H1 (cell line): ENCODE measurements around the gene SMAGP. TPM values are rescaled to one million over a fixed set of nuclear protein-coding genes. Genes with fewer than 3 reads are reported as not detected.
A peak's percentile ranks its signal among the peaks of the same experiment; 100 is the strongest.

Experiments used
- CTCF ChIA-PET: fragments of 300-600 bp; sonication (Branson Sonifier 250); formaldehyde crosslinking; loops from one replicate; lab custom pipeline; 2021; ENCODE audit not compliant: partially characterized antibody; lab: Charles Lee
- POLR2A ChIA-PET: fragments of 300-600 bp; sonication (Branson Sonifier 250); formaldehyde crosslinking; loops from one replicate; lab custom pipeline; 2021; ENCODE audit warnings: inconsistent platforms; ENCODE audit not compliant: partially characterized antibody; lab: Charles Lee
- DNase-seq, 2 experiments: peaks; one replicate each; pipeline versions ENCODE4 v3.0.0 to v3.0.0-alpha.2; 2010 to 2022; ENCODE audit warnings: low spot score in 2 of 2, low read depth in 1 of 2, mixed read lengths in 1 of 2
- FAIRE-seq: peaks from 2 replicates; lab custom pipeline; 2011; peaks lifted over from hg19 to GRCh38; lab: Jason Lieb, UNC
- H2AFZ ChIP-seq: 2 replicates; pipeline ENCODE4 v1.8.1; 2012; ENCODE audit warnings: low read length, inconsistent platforms
- H2AK5ac ChIP-seq: 2 replicates; pipeline ENCODE4 v1.6.1; 2013; ENCODE audit warnings: low read depth, low read length
- H2BK120ac ChIP-seq: replicated peaks from 2 replicates; pipeline ENCODE3; 2013; ENCODE audit warnings: low read depth, low read length, inconsistent platforms
- H2BK12ac ChIP-seq: 2 replicates; pipeline ENCODE4 v1.6.1; 2013; ENCODE audit warnings: low read depth, low read length
- H2BK15ac ChIP-seq: 2 replicates; pipeline ENCODE4 v1.6.1; 2013; ENCODE audit warnings: low read length
- H2BK20ac ChIP-seq: 2 replicates; pipeline ENCODE4 v1.6.1; 2013; ENCODE audit warnings: low read length
- H2BK5ac ChIP-seq: 2 replicates; pipeline ENCODE4 v1.6.1; 2013; ENCODE audit warnings: low read depth, low read length
- H3K14ac ChIP-seq: 2 replicates; pipeline ENCODE4 v1.6.1; 2013; ENCODE audit warnings: inconsistent platforms; ENCODE audit not compliant: insufficient read length
- H3K18ac ChIP-seq: 2 replicates; pipeline ENCODE4 v1.6.1; 2013; ENCODE audit warnings: low read length; ENCODE audit errors: extremely low read depth
- H3K23ac ChIP-seq: 2 replicates; pipeline ENCODE4 v1.6.1; 2013; ENCODE audit warnings: inconsistent platforms; ENCODE audit not compliant: insufficient read length
- H3K23me2 ChIP-seq: 2 replicates; pipeline ENCODE4 v1.6.1; 2013; ENCODE audit warnings: low read depth, low read length
- H3K27ac ChIP-seq: 2 replicates; pipeline ENCODE4 v1.6.1; 2011; ENCODE audit warnings: low read depth, low read length, inconsistent platforms
- H3K27me3 ChIP-seq, 4 experiments: replicated peaks in 1 of 4; 1 replicate in 1 of 4; 2 replicates in 3 of 4; pipeline versions ENCODE4 v1.6.1 to v1.8.1; 2011 to 2013; ENCODE audit warnings: low read length in 3 of 4, mild to moderate bottlenecking in 3 of 4, inconsistent platforms in 2 of 4, mixed read lengths in 2 of 4, moderate library complexity in 1 of 4; ENCODE audit not compliant: control insufficient read depth in 3 of 4, insufficient read depth in 3 of 4; ENCODE audit errors: extremely low read depth in 1 of 4
- H3K36me3 ChIP-seq, 4 experiments: 2 replicates each; pipeline versions ENCODE4 v1.6.1 to v1.8.1; 2011 to 2013; ENCODE audit warnings: mild to moderate bottlenecking in 4 of 4, low read length in 3 of 4, moderate library complexity in 2 of 4, control low read depth in 1 of 4, inconsistent platforms in 1 of 4; ENCODE audit not compliant: insufficient read depth in 4 of 4, control insufficient read depth in 2 of 4
- H3K4ac ChIP-seq: replicated peaks from 2 replicates; pipeline ENCODE3; 2013; ENCODE audit warnings: low read length, low read depth, mixed read lengths, inconsistent platforms; ENCODE audit not compliant: insufficient read length
- H3K4me1 ChIP-seq, 4 experiments: replicated peaks in 1 of 4; 1 replicate in 1 of 4; 2 replicates in 3 of 4; pipeline versions ENCODE4 v1.6.1 to v1.8.1; 2011 to 2013; ENCODE audit warnings: low read length in 3 of 4, inconsistent platforms in 2 of 4, mixed read lengths in 1 of 4; ENCODE audit not compliant: insufficient read depth in 4 of 4, control insufficient read depth in 3 of 4
- H3K4me2 ChIP-seq, 2 experiments: 2 replicates each; pipeline versions ENCODE4 v1.6.1 to v1.8.1; 2011 to 2013; ENCODE audit warnings: low read depth in 2 of 2, low read length in 2 of 2, control low read depth in 1 of 2, inconsistent platforms in 1 of 2, mild to moderate bottlenecking in 1 of 2; ENCODE audit not compliant: insufficient read depth in 1 of 2
- H3K4me3 ChIP-seq, 4 experiments: fragments of 200-600, 300-600 bp in 1 of 4; sonication (generic), shearing (Covaris generic), sonication (Bioruptor Twin) in 1 of 4; 2 replicates each; pipeline versions ENCODE4 v1.5.1 to v1.8.1; 2011 to 2016; ENCODE audit warnings: low read length in 4 of 4, low read depth in 3 of 4, control low read depth in 2 of 4, inconsistent platforms in 2 of 4, mild to moderate bottlenecking in 2 of 4, mixed read lengths in 1 of 4, moderate library complexity in 1 of 4; ENCODE audit not compliant: insufficient read depth in 2 of 4; ENCODE audit errors: extremely low read depth in 1 of 4
- H3K56ac ChIP-seq: replicated peaks from 2 replicates; pipeline ENCODE3; 2013; ENCODE audit warnings: low read depth, mild to moderate bottlenecking, mixed read lengths, low read length, inconsistent platforms; ENCODE audit not compliant: insufficient read length
- H3K79me1 ChIP-seq: 2 replicates; pipeline ENCODE4 v1.6.1; 2013; ENCODE audit warnings: low read depth, low read length, control low read depth
- H3K79me2 ChIP-seq, 2 experiments: 2 replicates each; pipeline versions ENCODE4 v1.6.1 to v1.8.1; 2012 to 2013; ENCODE audit warnings: low read length in 2 of 2, mild to moderate bottlenecking in 2 of 2, inconsistent platforms in 1 of 2; ENCODE audit not compliant: insufficient read depth in 2 of 2, control insufficient read depth in 1 of 2
- H3K9ac ChIP-seq, 4 experiments: replicated peaks in 1 of 4; 1 replicate in 1 of 4; 2 replicates in 3 of 4; pipeline versions ENCODE4 v1.6.1 to v1.8.1; 2011 to 2013; ENCODE audit warnings: low read depth in 3 of 4, low read length in 3 of 4, control low read depth in 2 of 4, mild to moderate bottlenecking in 2 of 4, moderate library complexity in 2 of 4, inconsistent platforms in 1 of 4; ENCODE audit errors: extremely low read depth in 1 of 4
- H3K9me3 ChIP-seq, 2 experiments: 2 replicates each; pipeline versions ENCODE4 v1.6.1 to v1.8.1; 2012 to 2013; ENCODE audit warnings: mild to moderate bottlenecking in 2 of 2, moderate library complexity in 2 of 2, control low read depth in 1 of 2, inconsistent platforms in 1 of 2, low read depth in 1 of 2, low read length in 1 of 2, mixed read lengths in 1 of 2; ENCODE audit not compliant: insufficient read depth in 2 of 2
- H4K20me1 ChIP-seq, 2 experiments: replicated peaks in 1 of 2; 2 replicates each; pipeline versions ENCODE3 to v1.8.1; 2011 to 2013; ENCODE audit warnings: inconsistent platforms in 2 of 2, low read length in 2 of 2, mild to moderate bottlenecking in 1 of 2; ENCODE audit not compliant: insufficient read depth in 2 of 2, control insufficient read depth in 1 of 2
- H4K5ac ChIP-seq: 2 replicates; pipeline ENCODE4 v1.6.1; 2013; ENCODE audit warnings: low read length, low read depth, mixed read lengths, inconsistent platforms; ENCODE audit not compliant: insufficient read length
- H4K8ac ChIP-seq: 2 replicates; pipeline ENCODE4 v1.8.0; 2013; ENCODE audit warnings: mild to moderate bottlenecking, moderate library complexity, low read length, inconsistent platforms; ENCODE audit not compliant: insufficient read depth; ENCODE audit errors: extremely low read depth
- H4K91ac ChIP-seq: replicated peaks from 2 replicates; pipeline ENCODE3; 2013; ENCODE audit warnings: low read length, mixed read lengths, inconsistent platforms; ENCODE audit not compliant: insufficient read length
- PHF8 ChIP-seq: fragments of 200-600 bp; sonication (generic); conservative IDR thresholded peaks from 2 replicates; pipeline ENCODE4 v1.7.1; 2012; ENCODE audit warnings: low read depth, mild to moderate bottlenecking, inconsistent platforms, low read length, moderate library complexity
- WGBS, 2 experiments: shearing (Covaris generic) in 1 of 2; methylation state at CpG; one replicate each; pipeline versions ENCODE4 v1.1.6 to v1.1.7; 2013 to 2015; ENCODE audit warnings: low lambda C conversion rate in 2 of 2, mixed read lengths in 2 of 2, inconsistent platforms in 1 of 2, low coverage in 1 of 2, missing lambda C conversion rate in 1 of 2; ENCODE audit not compliant: insufficient replicate concordance in 2 of 2, insufficient coverage in 1 of 2, insufficient read length in 1 of 2; ENCODE audit errors: extremely low coverage in 1 of 2, missing lambda C conversion rate in 1 of 2; 5-methylcytosine and 5-hydroxymethylcytosine counted together
- polyA plus RNA-seq, 7 experiments: library from polyadenylated mRNA; depleted of rRNA in 3 of 7; stranded (reverse) in 5 of 7; unstranded in 2 of 7; fragments of >200 nt in 5 of 7; fragments of 200-250 nt in 2 of 7; gene quantifications; 1 replicate in 5 of 7; 2 replicates in 1 of 7; 4 replicates in 1 of 7; pipeline versions ENCODE4 v1.2.1 to v1.2.3, GENCODE V29; 2011 to 2013; ENCODE audit warnings: missing spikeins in 2 of 7, mixed read lengths in 2 of 7
- total RNA-seq: library from RNA; stranded (reverse); fragmentation: NEBNext Ultra II Directional; extraction: Animal tissue kit (Norgen Biotek cat#: 25700); gene quantifications from 2 replicates; pipeline ENCODE4 v1.2.1, GENCODE V29; 2021

The SMAGP gene
- total and polyA plus RNA-seq, 2 of the 8 experiments (the other 6 are each of a cell fraction or from before 2014, with no cell fraction given) = 9.4 to 12.7 TPM

GRCh38 chr12:51217133-51217967 is 52.9 kb downstream of the SMAGP start:
- CTCF ChIA-PET = interaction anchor here (0.7 to 2.5 kb wide), 14 partner anchors 9 to 389 kb away, joined by 3 to 14 read pairs (median 4); partner anchors contain the start of gene DAZAP2
- peak; percentile 37 for TF ChIP-seq PHF8

More at GRCh38 chr12:51217133-51217967, 52.9 kb downstream of the SMAGP start:
- peak overlapping the region; percentile 44 to 85 (median 67) for H3K4me3 ChIP-seq
- H4K20me1 ChIP-seq = no peaks in the 10 kb centered on the region
- no peak overlapping the region for H3K4ac ChIP-seq
- H3K79me1 ChIP-seq = no peaks in the 10 kb centered on the region; the same call in 1 of the 2 replicates
- POLR2A ChIA-PET = interaction anchor here (0.6 to 2.6 kb wide), 26 partner anchors 8 to 224 kb away, joined by 3 to 22 read pairs (median 3); partner anchors contain the start of genes CSRNP2, DAZAP2 and TFCP2
- H3K23me2 ChIP-seq = peaks cover 10% of the 10 kb centered on the region; the same call in 1 of the 2 replicates
- H2AFZ ChIP-seq = no peak overlapping the region; the same call in 1 of the 2 replicates
- no peak overlapping the region for H2BK120ac ChIP-seq
- 2% methylated on average over 16 of the region's 81 CpGs; no CpG with 5 or more reads in 1 of the 2 experiments for WGBS, 2 experiments
- no peak overlapping the region for H2BK12ac ChIP-seq
- H4K8ac ChIP-seq = peak overlapping the region; percentile 93
- H3K9ac ChIP-seq = peak overlapping the region; percentile 35 to 67 (median 48); a peak in 5 of 7 replicates
- no peak overlapping the region for H3K14ac ChIP-seq
- no peak overlapping the region for H2AK5ac ChIP-seq
- H3K79me2 ChIP-seq = peaks cover 0 to 5% of the 10 kb centered on the region in 2 experiments; a peak in 1 of 4 replicates
- peak in 1 of 2 experiments; percentile 75 for DNase-seq
- no peak overlapping the region for H3K56ac ChIP-seq
- peak overlapping the region; percentile 76 to 78 for H3K4me2 ChIP-seq
- H3K27ac ChIP-seq = peak overlapping the region; percentile 71; the same call in 1 of the 2 replicates
- no peaks in the 10 kb centered on the region for H3K36me3 ChIP-seq
- no peak overlapping the region for H3K23ac ChIP-seq
- no peaks in the 10 kb centered on the region for H3K9me3 ChIP-seq
- no peak overlapping the region for H2BK20ac ChIP-seq
- H2BK5ac ChIP-seq = 0 out of 2 replicates have a peak overlapping the region, but pooled peaks have one; percentile 41
- peak overlapping the region; percentile 22 for H4K5ac ChIP-seq
- peaks cover 0 to 10% (median 7%) of the 10 kb centered on the region in 4 experiments; a peak in 5 of 7 replicates for H3K4me1 ChIP-seq
- H3K27me3 ChIP-seq = no peaks in the 10 kb centered on the region
- H4K91ac ChIP-seq = no peak overlapping the region
- no peak overlapping the region for H2BK15ac ChIP-seq
- H3K18ac ChIP-seq = no peak overlapping the region
- no peak for FAIRE-seq
